HEK293 (cell line): ENCODE results near the gene EFCAB10.

Experiments
- CTCF ChIA-PET: fragments of 350-600 bp; formaldehyde crosslinking; extraction: SDS; loops from one replicate; lab custom pipeline; 2021; ENCODE audit warnings: antibody characterized with exemption; lab: Yijun Ruan, JAX
- POLR2A ChIA-PET: fragments of 300-600 bp; formaldehyde crosslinking; extraction: SDS; loops from one replicate; lab custom pipeline; 2020; ENCODE audit warnings: antibody characterized with exemption, inconsistent platforms; lab: Yijun Ruan, JAX
- H3K27ac ChIP-seq: fragments of 200-500 bp; sonication (Bioruptor generic); 2 replicates; pipeline ENCODE4 v1.5.1; 2014; ENCODE audit warnings: low read depth, low read length, control low read depth, inconsistent platforms; ENCODE audit errors: extremely low read depth
- H3K36me3 ChIP-seq, 2 experiments: fragments of 200-500 bp in 1 of 2; sonication (Bioruptor generic) in 1 of 2; 1 replicate in 1 of 2; 2 replicates in 1 of 2; pipeline ENCODE4 v1.5.1; 2014 to 2017; ENCODE audit warnings: inconsistent platforms in 2 of 2, low read length in 2 of 2; ENCODE audit not compliant: control insufficient read depth in 2 of 2, insufficient read depth in 1 of 2
- H3K4me1 ChIP-seq: fragments of 200-500 bp; sonication (Bioruptor generic); 2 replicates; pipeline ENCODE4 v1.5.1; 2014; ENCODE audit warnings: mild to moderate bottlenecking, low read length, inconsistent platforms; ENCODE audit not compliant: control insufficient read depth, insufficient read depth
- H3K4me3 ChIP-seq: 2 replicates; pipeline ENCODE4 v1.5.1; 2011; ENCODE audit warnings: low read depth, mild to moderate bottlenecking, control low read depth, low read length, moderate library complexity
- H3K9me3 ChIP-seq: fragments of 200-500 bp; sonication (Bioruptor generic); 2 replicates; pipeline ENCODE4 v1.5.1; 2014; ENCODE audit warnings: low read depth, low read length, inconsistent platforms; ENCODE audit not compliant: control insufficient read depth, insufficient read depth
- BCL11A ChIP-seq: fragments of 450-650 bp; formaldehyde crosslinking; IDR thresholded peaks from 2 replicates; pipeline ENCODE4 v1.5.1; 2016; ENCODE audit warnings: low read depth, missing biosample characterization, missing genetic modification characterization
- HIC1 ChIP-seq: fragments of 450-650 bp; formaldehyde crosslinking; IDR thresholded peaks from 2 replicates; pipeline ENCODE4 v1.5.1; 2016; ENCODE audit warnings: missing biosample characterization, missing genetic modification characterization
- PRDM1 ChIP-seq: fragments of 450-650 bp; formaldehyde crosslinking; IDR thresholded peaks from 2 replicates; pipeline ENCODE4; 2016; ENCODE audit warnings: missing biosample characterization, missing genetic modification characterization
- PRDM10 ChIP-seq: fragments of 450-650 bp; formaldehyde crosslinking; IDR thresholded peaks from 2 replicates; pipeline ENCODE4 v1.5.1; 2016; ENCODE audit warnings: missing biosample characterization, missing genetic modification characterization
- PRDM4 ChIP-seq: fragments of 450-650 bp; formaldehyde crosslinking; IDR thresholded peaks from 2 replicates; pipeline ENCODE4 v1.5.1; 2017; ENCODE audit warnings: missing biosample characterization, missing genetic modification characterization
- ZIC2 ChIP-seq: fragments of 450-650 bp; formaldehyde crosslinking; IDR thresholded peaks from 2 replicates; pipeline ENCODE4 v1.5.1; 2016; ENCODE audit warnings: missing biosample characterization, missing genetic modification characterization
- ZNF121 ChIP-seq: fragments of 450-650 bp; formaldehyde crosslinking; IDR thresholded peaks from 2 replicates; pipeline ENCODE4 v1.5.1; 2016; ENCODE audit warnings: missing biosample characterization, missing genetic modification characterization
- ZNF221 ChIP-seq: fragments of 450-650 bp; formaldehyde crosslinking; IDR thresholded peaks from 2 replicates; pipeline ENCODE4 v1.5.1; 2017; ENCODE audit warnings: missing biosample characterization, missing genetic modification characterization, borderline replicate concordance
- ZNF280D ChIP-seq: fragments of 450-650 bp; formaldehyde crosslinking; IDR thresholded peaks from 2 replicates; pipeline ENCODE4 v1.5.1; 2016; ENCODE audit warnings: missing biosample characterization, missing genetic modification characterization
- ZNF449 ChIP-seq: fragments of 450-650 bp; formaldehyde crosslinking; IDR thresholded peaks from 2 replicates; pipeline ENCODE4 v1.5.1; 2017; ENCODE audit warnings: missing biosample characterization, mild to moderate bottlenecking, missing genetic modification characterization, moderate library complexity
- ZNF843 ChIP-seq: fragments of 450-650 bp; formaldehyde crosslinking; IDR thresholded peaks from 2 replicates; pipeline ENCODE4 v1.5.1; 2016; ENCODE audit warnings: missing biosample characterization, missing genetic modification characterization
- TF ChIP-seq, protein P1 (sequence below): fragments of 450-650 bp; formaldehyde crosslinking; IDR thresholded peaks from 2 replicates; pipeline ENCODE4 v1.5.1; 2016; ENCODE audit warnings: missing biosample characterization, missing genetic modification characterization, borderline replicate concordance

Gene EFCAB10

DNA sequence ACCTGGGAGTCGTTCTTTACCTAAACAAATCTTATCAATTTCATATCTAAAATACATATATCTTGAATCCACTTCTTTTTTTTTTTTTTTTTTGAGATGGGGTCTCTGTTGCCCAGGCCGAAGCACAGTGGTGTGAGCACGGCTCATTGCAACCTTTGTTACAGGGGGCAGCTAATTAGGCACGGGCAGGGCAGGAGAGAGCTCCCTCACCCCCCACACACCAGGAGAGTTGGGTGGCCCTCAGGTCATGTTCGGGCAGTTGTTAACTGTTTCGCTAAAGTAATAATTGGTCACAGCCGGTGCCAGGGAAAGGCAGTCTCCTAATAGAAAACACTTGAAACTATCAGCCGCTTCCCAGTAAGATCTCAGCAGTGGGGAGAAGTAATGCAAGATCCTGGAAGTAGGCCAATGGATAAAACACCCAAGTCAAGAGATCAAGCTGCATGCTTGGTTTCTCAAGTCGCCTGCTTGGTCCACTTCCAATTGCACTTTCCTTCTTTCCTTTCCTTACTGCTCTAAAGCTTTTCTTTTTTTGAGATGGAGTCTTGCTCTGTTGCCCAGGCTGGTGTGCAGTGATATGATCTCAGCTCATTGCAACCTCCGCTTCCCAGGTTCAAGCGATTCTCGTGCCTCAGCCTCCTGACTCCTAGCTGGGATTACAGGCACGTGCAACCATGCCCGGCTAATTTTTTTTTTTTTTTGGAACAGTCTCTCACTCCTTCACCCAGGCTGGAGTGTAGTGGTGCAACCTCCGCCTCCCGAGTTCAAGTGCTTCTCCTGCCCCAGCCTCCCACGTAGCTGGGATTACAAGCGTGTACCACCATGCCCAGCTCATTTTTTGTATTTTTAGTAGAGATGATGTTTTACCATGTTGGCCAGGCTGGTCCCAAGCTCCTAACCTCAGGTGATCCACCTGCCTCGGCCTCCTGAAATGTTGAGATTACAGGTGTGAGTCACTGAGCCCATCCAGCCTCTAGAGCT lies 21.3 kb upstream of the EFCAB10 start:
- Histone ChIP-seq H3K36me3 (no peaks in the 10 kb centered on the region), H3K27ac (no peak overlapping the region), H3K4me1 (no peaks in the 10 kb centered on the region), H3K4me3 (no peak overlapping the region), H3K9me3 (no peaks in the 10 kb centered on the region)
- ChIA-PET POLR2A (interaction anchor here (0.7 kb wide), 1 partner anchor 46 kb away, joined by 5 read pairs; no protein-coding TSS in a partner anchor), CTCF (interaction anchor here (0.6 to 1.3 kb wide), 4 partner anchors 13 to 765 kb away, joined by 3 to 5 read pairs (median 4); no protein-coding TSS in a partner anchor)
- TF ChIP-seq ZNF121 (tag by site-specific recombination), result 0 out of 2 replicates have a peak, but pooled peaks have one; percentile 24
- TF ChIP-seq, protein P1, sequence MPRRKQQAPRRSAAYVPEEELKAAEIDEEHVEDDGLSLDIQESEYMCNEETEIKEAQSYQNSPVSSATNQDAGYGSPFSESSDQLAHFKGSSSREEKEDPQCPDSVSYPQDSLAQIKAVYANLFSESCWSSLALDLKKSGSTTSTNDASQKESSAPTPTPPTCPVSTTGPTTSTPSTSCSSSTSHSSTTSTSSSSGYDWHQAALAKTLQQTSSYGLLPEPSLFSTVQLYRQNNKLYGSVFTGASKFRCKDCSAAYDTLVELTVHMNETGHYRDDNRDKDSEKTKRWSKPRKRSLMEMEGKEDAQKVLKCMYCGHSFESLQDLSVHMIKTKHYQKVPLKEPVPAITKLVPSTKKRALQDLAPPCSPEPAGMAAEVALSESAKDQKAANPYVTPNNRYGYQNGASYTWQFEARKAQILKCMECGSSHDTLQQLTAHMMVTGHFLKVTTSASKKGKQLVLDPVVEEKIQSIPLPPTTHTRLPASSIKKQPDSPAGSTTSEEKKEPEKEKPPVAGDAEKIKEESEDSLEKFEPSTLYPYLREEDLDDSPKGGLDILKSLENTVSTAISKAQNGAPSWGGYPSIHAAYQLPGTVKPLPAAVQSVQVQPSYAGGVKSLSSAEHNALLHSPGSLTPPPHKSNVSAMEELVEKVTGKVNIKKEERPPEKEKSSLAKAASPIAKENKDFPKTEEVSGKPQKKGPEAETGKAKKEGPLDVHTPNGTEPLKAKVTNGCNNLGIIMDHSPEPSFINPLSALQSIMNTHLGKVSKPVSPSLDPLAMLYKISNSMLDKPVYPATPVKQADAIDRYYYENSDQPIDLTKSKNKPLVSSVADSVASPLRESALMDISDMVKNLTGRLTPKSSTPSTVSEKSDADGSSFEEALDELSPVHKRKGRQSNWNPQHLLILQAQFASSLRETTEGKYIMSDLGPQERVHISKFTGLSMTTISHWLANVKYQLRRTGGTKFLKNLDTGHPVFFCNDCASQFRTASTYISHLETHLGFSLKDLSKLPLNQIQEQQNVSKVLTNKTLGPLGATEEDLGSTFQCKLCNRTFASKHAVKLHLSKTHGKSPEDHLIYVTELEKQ, result no peak
- no peak for TF ChIP-seq BCL11A (tag by site-specific recombination)
- no peak for TF ChIP-seq ZNF280D (tag by site-specific recombination)
- TF ChIP-seq HIC1, result no peak
- TF ChIP-seq ZNF843 (tag by site-specific recombination), result no peak
- no peak for TF ChIP-seq ZNF449 (tag by site-specific recombination)
- 0 out of 2 replicates have a peak, but pooled peaks have one; percentile 19 for TF ChIP-seq PRDM10 (tag by site-specific recombination)
- no peak for TF ChIP-seq ZNF221 (tag by site-specific recombination)
- TF ChIP-seq PRDM1 (tag by site-specific recombination), result 0 out of 2 replicates have a peak, but pooled peaks have one; percentile 16
- peak; percentile 71; the same call in 1 of the 2 replicates for TF ChIP-seq PRDM4 (tag by site-specific recombination)
- peak; percentile 63 for TF ChIP-seq ZIC2 (tag by site-specific recombination)
